Lung (tissue), 12 donors: Measurements from ENCODE around the gene HPN. TPM values are rescaled to one million over a fixed set of nuclear protein-coding genes. Genes with fewer than 3 reads are reported as not detected.

Experiments used
- ATAC-seq: fragments of 200-7000 bp; cut with Tn5 transposase; one replicate; pipeline ENCODE4 v1.9.1; 2020; ENCODE audit warnings: moderate number of reproducible peaks; ENCODE audit not compliant: insufficient read depth, low FRiP score
- DNase-seq, 3 donors: peaks; one replicate each; pipeline ENCODE4 v3.0.0-alpha.2; 2013 to 2017
- H3K27ac ChIP-seq, 2 donors: one replicate each; pipeline ENCODE4 v1.5.1; 2013; ENCODE audit warnings: mild to moderate bottlenecking in 2 of 2, moderate library complexity in 2 of 2, control low read depth in 1 of 2, inconsistent platforms in 1 of 2, low read depth in 1 of 2, low read length in 1 of 2
- H3K27me3 ChIP-seq, 3 donors: one replicate each; pipeline ENCODE4 v1.5.1; 2013; ENCODE audit warnings: low read length in 2 of 3; ENCODE audit not compliant: control insufficient read depth in 3 of 3, insufficient read depth in 3 of 3
- H3K36me3 ChIP-seq, 4 donors: one replicate each; pipeline ENCODE4 v1.5.1; 2013; ENCODE audit warnings: low read length in 4 of 4, mild to moderate bottlenecking in 1 of 4, moderate library complexity in 1 of 4; ENCODE audit not compliant: control insufficient read depth in 4 of 4, insufficient read depth in 4 of 4
- H3K4me1 ChIP-seq, 5 donors: one replicate each; pipeline ENCODE4 v1.5.1; 2013; ENCODE audit warnings: low read length in 5 of 5, mild to moderate bottlenecking in 2 of 5, moderate library complexity in 1 of 5; ENCODE audit not compliant: control insufficient read depth in 5 of 5, insufficient read depth in 5 of 5
- H3K4me3 ChIP-seq: one replicate; pipeline ENCODE4 v1.5.1; 2013; ENCODE audit warnings: mild to moderate bottlenecking, control low read depth, moderate library complexity
- H3K9ac ChIP-seq, 2 donors: one replicate each; pipeline ENCODE4 v1.5.1; 2013; ENCODE audit warnings: low read length in 2 of 2, control low read depth in 1 of 2; ENCODE audit not compliant: insufficient read depth in 1 of 2
- H3K9me3 ChIP-seq, 4 donors: one replicate each; pipeline ENCODE4 v1.5.1; 2013; ENCODE audit warnings: low read length in 3 of 4, mild to moderate bottlenecking in 1 of 4, moderate library complexity in 1 of 4; ENCODE audit not compliant: control insufficient read depth in 4 of 4, insufficient read depth in 3 of 4
- WGBS, 2 donors: extraction: QIAGEN DNeasy Blood & Tissue Kit; methylation state at CpG; one replicate each; pipeline ENCODE4 v1.1.7; 2013; 5-methylcytosine and 5-hydroxymethylcytosine counted together
- polyA plus RNA-seq, 2 donors: library from polyadenylated mRNA; stranded (reverse); fragments of 200-250 nt; gene quantifications; one replicate each; pipeline ENCODE4 v1.2.1, GENCODE V29; 2013
- total RNA-seq, 2 donors: library from RNA; depleted of rRNA in 1 of 2; stranded (reverse); fragments of >200 nt in 1 of 2; gene quantifications; one replicate each; pipeline ENCODE4 v1.2.1, GENCODE V29; 2014 to 2021
- TF ChIP-seq, protein P1 (sequence below): IDR thresholded peaks from 2 replicates; pipeline ENCODE4 v1.5.1; 2012; ENCODE audit warnings: mild to moderate bottlenecking; ENCODE audit errors: control extremely low read depth, extremely low read depth
- donor health status: control.
- donor health status: control.
- donor health status: Bipolar disorder and iron deficiency.
- donor health status: healthy.
- donor health status: DM: yes; HTN: yes; CAD: no.

HPN gene
- total and polyA plus RNA-seq, 4 donors = 15.4 to 41.4 (median 26.8) TPM

DNA sequence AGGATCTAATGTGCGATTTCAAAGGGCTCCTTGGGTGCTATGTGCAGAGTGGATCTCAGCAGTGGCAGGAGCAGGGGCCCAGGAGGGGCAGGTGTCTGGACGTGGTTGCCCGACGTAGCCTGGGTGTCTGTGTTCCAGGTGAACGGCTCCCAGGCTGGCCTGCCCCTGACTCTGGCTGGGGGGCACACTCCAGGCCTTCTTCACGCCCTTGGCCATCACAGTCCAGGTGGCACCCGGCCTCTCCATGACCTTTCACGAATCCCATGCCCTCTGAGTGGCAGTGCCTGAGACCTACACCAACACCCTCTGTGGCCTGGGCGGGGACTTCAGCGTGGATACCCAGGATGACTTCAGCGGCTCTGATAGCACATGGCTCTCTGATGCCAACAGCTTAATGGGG is 62.8 kb downstream of the HPN start:
- WGBS, 2 donors = 89 to 91% methylated on average over 11 of the region's 11 CpGs
- no peak overlapping the region for H3K9ac ChIP-seq
- DNase-seq (no peak), ATAC-seq (no peak)
- H3K27me3 ChIP-seq = no peaks in the 10 kb centered on the region
- peaks cover 0 to 1% (median 0%) of the 10 kb centered on the region in 5 donors for H3K4me1 ChIP-seq
- no peak overlapping the region for H3K4me3 ChIP-seq
- TF ChIP-seq, protein P1, sequence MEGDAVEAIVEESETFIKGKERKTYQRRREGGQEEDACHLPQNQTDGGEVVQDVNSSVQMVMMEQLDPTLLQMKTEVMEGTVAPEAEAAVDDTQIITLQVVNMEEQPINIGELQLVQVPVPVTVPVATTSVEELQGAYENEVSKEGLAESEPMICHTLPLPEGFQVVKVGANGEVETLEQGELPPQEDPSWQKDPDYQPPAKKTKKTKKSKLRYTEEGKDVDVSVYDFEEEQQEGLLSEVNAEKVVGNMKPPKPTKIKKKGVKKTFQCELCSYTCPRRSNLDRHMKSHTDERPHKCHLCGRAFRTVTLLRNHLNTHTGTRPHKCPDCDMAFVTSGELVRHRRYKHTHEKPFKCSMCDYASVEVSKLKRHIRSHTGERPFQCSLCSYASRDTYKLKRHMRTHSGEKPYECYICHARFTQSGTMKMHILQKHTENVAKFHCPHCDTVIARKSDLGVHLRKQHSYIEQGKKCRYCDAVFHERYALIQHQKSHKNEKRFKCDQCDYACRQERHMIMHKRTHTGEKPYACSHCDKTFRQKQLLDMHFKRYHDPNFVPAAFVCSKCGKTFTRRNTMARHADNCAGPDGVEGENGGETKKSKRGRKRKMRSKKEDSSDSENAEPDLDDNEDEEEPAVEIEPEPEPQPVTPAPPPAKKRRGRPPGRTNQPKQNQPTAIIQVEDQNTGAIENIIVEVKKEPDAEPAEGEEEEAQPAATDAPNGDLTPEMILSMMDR = no peak
- H3K27ac ChIP-seq = no peak overlapping the region
- peaks cover 0 to 2% (median 0%) of the 10 kb centered on the region in 4 donors for H3K9me3 ChIP-seq
- H3K36me3 ChIP-seq = no peaks in the 10 kb centered on the region

GRCh38 chr19:35105047-35105410 is 63.5 kb downstream of the HPN start:
- H3K27me3 ChIP-seq = no peaks in the 10 kb centered on the region
- H3K9ac ChIP-seq = no peak overlapping the region
- H3K9me3 ChIP-seq = no peaks in the 10 kb centered on the region
- H3K36me3 ChIP-seq = no peaks in the 10 kb centered on the region
- peaks cover 0 to 3% (median 0%) of the 10 kb centered on the region in 5 donors for H3K4me1 ChIP-seq
- no peak for DNase-seq
- ATAC-seq = no peak
- WGBS, 2 donors = 96 to 97% methylated on average over 6 of the region's 6 CpGs
- no peak overlapping the region for H3K27ac ChIP-seq
- TF ChIP-seq, protein P1 = no peak
- no peak overlapping the region for H3K4me3 ChIP-seq

DNA sequence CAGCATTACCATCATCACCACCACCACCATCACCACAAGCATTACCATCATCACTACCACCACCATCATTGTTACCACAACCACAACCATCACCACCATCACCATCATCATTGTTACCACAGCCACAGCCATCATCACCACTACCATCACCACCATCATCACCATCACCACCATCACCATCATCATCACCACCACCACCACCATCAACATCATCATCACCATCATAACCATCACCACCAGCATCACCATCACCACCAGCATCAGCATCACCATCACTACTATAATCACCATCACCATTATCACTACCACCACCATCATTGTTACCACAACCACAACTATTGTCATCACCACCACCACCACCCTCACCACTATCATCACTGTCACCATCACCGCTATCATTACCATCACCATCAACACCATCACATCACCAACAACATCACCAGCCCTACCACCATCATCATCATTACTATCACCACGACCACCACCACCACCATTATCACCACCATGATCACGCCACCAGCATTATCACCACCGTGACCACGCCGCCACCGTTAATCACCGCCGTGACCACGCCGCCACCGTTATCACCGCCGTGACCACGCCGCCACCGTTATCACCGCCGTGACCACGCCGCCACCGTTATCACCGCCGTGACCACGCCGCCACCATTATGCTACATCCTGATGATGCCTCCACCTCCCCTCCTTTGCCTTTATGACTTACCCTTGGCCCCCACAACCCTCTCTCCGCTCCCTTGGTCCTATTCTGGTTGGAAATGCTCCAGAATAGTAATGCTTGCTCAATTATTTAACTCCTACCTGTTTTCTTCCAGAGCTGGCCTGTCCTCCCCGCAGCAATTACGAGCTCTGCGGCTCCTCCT is 64.1 kb downstream of the HPN start:
- Histone ChIP-seq H3K9me3 (no peaks in the 10 kb centered on the region), H3K4me3 (no peak overlapping the region), H3K36me3 (no peaks in the 10 kb centered on the region), H3K9ac (no peak overlapping the region), H3K27me3 (no peaks in the 10 kb centered on the region), H3K4me1 (peaks cover 0 to 3% (median 0%) of the 10 kb centered on the region in 5 donors), H3K27ac (no peak overlapping the region)
- 80 to 87% methylated on average over 30 of the region's 30 CpGs for WGBS, 2 donors
- no peak for ATAC-seq
- TF ChIP-seq, protein P1 = no peak
- DNase-seq = no peak
